Mucosa of descending colon (tissue), 3 donors: ENCODE data around the gene MYH14. TPM values are rescaled to one million over a fixed set of nuclear protein-coding genes. Genes with fewer than 3 reads are reported as not detected.

Experiments
- ATAC-seq: fragments of 200-7000 bp; cut with Tn5 transposase; one replicate; pipeline ENCODE4 v1.9.1; 2020; ENCODE audit warnings: mild to moderate bottlenecking, moderate library complexity
- DNase-seq, 3 donors: peaks; one replicate each; pipeline ENCODE4 v3.0.0-alpha.2; 2020
- H3K36me3 ChIP-seq: fragments of 200-600 bp; one replicate; pipeline ENCODE4 v1.8.0; 2021; ENCODE audit warnings: low read depth, mild to moderate bottlenecking
- H3K4me1 ChIP-seq: fragments of 200-600 bp; one replicate; pipeline ENCODE4 v1.8.0; 2021; ENCODE audit warnings: low read depth, mild to moderate bottlenecking
- H3K4me3 ChIP-seq: fragments of 200-600 bp; one replicate; pipeline ENCODE4 v1.8.0; 2021; ENCODE audit warnings: mild to moderate bottlenecking
- H3K9me3 ChIP-seq: fragments of 200-600 bp; one replicate; pipeline ENCODE4 v1.8.0; 2021; ENCODE audit warnings: mild to moderate bottlenecking
- intact Hi-C, 2 donors: fragments of 100-400 bp; cut with DNase I in 1 of 2; cut with micrococcal nuclease in 1 of 2; formaldehyde crosslinking; loops; one replicate each; pipeline versions ENCODE4 v1.11.0 to v1.11.1; 2022; cut with DNase I, micrococcal nuclease
- total RNA-seq, 3 donors: library from RNA; stranded (reverse); fragmentation: NEBNext Ultra II Directional in 2 of 3; extraction: Animal tissue kit (Norgen Biotek cat#: 25700) in 2 of 3; gene quantifications; one replicate each; pipeline versions ENCODE4 v1.2.1 to v1.2.4, GENCODE V29; 2021 to 2023
- TF ChIP-seq, protein P1 (sequence below): fragments of 200-600 bp; IDR thresholded peaks from one replicate; pipeline ENCODE4 v1.8.0; 2022; ENCODE audit warnings: antibody characterized with exemption, mild to moderate bottlenecking
- donor health status: DM: no; HTN: no; CAD: no; lungs with moderate emphysema.
- donor health status: DM: no; HTN: no; CAD: no.
- donor health status: DM: no; HTN: yes; CAD: no.

The MYH14 gene
- total RNA-seq, 3 donors from 2014 or later: 268 to 606 (median 586) TPM

DNA sequence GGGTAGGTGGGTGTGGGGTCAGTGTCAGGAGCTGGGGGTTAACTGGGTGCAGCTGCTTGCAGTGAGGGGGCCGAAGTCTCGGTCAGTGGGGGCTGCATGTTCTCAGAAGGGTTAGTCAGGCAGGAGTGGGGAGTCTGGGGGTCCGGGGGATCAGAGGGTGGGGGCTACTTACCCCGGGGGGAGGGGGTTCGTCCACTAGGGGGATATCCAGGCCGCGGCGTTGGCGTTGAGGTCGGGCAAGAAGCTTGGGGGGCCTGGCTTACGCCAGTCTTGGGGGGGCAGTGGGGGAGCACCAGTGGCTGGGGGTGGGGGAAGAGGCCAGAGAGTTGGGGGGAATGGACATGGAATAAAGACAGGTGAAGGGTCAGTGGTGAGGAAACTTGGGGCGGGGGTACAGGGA, 116.6 kb downstream of the MYH14 start:
- DNase-seq (peak in 1 of 3 donors; percentile 41), ATAC-seq (no peak)
- no peaks in the 10 kb centered on the region for H3K4me1 ChIP-seq
- H3K9me3 ChIP-seq: no peaks in the 10 kb centered on the region
- no peak overlapping the region for H3K4me3 ChIP-seq
- TF ChIP-seq, protein P1, sequence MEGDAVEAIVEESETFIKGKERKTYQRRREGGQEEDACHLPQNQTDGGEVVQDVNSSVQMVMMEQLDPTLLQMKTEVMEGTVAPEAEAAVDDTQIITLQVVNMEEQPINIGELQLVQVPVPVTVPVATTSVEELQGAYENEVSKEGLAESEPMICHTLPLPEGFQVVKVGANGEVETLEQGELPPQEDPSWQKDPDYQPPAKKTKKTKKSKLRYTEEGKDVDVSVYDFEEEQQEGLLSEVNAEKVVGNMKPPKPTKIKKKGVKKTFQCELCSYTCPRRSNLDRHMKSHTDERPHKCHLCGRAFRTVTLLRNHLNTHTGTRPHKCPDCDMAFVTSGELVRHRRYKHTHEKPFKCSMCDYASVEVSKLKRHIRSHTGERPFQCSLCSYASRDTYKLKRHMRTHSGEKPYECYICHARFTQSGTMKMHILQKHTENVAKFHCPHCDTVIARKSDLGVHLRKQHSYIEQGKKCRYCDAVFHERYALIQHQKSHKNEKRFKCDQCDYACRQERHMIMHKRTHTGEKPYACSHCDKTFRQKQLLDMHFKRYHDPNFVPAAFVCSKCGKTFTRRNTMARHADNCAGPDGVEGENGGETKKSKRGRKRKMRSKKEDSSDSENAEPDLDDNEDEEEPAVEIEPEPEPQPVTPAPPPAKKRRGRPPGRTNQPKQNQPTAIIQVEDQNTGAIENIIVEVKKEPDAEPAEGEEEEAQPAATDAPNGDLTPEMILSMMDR: no peak
- H3K36me3 ChIP-seq: no peaks in the 10 kb centered on the region
- intact Hi-C loops: no loop called here

DNA sequence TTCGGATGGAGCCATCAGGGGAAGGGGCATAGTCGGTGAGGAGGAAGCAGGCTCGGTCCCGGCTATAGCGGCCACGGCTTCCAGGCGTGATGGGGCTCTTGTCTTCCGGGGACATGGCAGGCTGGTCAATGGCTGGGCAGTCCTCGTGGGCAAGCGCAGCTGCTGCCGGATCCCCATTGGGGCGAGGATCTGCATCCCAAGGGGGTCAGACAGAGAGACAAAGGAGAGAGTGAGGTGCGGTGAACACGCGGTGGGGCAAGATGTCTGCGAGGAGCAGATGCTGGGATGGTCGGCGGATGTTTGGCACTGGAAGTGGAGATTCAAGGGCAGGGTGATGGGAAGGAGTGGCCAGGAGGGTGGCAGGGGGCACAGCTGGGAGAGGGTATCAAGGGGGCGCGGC, 117.2 kb downstream of the MYH14 start:
- no peak overlapping the region for H3K4me3 ChIP-seq
- ATAC-seq: no peak
- DNase-seq: peak in 1 of 3 donors; percentile 39
- intact Hi-C loops: no loop called here
- H3K4me1 ChIP-seq: no peaks in the 10 kb centered on the region
- TF ChIP-seq, protein P1: no peak
- H3K36me3 ChIP-seq: no peaks in the 10 kb centered on the region
- H3K9me3 ChIP-seq: no peaks in the 10 kb centered on the region

DNA sequence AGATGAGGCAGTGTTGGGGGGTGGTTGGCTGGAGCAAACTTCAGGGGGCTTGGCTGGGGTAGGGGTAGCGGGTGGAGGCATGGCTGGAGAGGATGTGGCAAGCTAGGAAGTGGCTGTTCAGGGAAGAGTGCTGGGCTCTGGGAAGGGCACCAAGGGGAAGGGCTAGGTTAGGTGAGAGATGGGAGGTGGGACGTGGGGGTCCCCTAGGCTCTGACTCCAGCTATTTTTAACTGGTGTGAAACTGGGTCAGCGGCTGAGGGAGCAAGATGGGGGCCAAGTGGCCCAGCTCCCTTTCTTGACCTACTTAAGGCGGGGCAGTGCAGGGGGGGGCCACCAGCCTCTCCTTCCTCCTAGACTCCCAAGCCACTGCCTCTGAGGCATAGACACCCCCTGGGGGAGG, 118.4 kb downstream of the MYH14 start:
- ATAC-seq: no peak
- Histone ChIP-seq H3K4me1 (no peaks in the 10 kb centered on the region), H3K4me3 (no peak overlapping the region), H3K9me3 (no peaks in the 10 kb centered on the region), H3K36me3 (no peaks in the 10 kb centered on the region)
- DNase-seq: peak in 1 of 3 donors; percentile 26
- TF ChIP-seq, protein P1: no peak
- intact Hi-C loops: no loop called here

DNA sequence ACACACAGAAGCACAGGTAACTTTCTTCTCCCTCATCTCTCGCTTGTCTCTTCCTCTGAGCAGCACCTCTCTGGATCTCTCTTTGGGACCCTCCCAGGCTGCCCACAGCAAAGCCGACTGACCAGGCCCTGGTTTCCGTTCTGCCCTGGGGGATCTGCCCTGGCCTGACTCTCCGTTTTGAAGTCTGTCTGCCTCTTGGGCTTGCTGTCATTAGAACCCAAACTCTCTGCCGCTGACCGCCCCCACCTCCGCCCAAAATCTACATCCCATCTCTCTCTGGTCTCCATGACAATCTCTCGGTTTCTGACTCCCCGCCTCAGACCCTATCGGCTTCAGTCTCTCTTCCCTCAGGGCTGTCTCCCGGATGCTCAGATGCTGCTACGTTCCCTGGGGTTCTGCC, 118.8 kb downstream of the MYH14 start:
- ATAC-seq: no peak
- intact Hi-C loops: no loop called here

DNA sequence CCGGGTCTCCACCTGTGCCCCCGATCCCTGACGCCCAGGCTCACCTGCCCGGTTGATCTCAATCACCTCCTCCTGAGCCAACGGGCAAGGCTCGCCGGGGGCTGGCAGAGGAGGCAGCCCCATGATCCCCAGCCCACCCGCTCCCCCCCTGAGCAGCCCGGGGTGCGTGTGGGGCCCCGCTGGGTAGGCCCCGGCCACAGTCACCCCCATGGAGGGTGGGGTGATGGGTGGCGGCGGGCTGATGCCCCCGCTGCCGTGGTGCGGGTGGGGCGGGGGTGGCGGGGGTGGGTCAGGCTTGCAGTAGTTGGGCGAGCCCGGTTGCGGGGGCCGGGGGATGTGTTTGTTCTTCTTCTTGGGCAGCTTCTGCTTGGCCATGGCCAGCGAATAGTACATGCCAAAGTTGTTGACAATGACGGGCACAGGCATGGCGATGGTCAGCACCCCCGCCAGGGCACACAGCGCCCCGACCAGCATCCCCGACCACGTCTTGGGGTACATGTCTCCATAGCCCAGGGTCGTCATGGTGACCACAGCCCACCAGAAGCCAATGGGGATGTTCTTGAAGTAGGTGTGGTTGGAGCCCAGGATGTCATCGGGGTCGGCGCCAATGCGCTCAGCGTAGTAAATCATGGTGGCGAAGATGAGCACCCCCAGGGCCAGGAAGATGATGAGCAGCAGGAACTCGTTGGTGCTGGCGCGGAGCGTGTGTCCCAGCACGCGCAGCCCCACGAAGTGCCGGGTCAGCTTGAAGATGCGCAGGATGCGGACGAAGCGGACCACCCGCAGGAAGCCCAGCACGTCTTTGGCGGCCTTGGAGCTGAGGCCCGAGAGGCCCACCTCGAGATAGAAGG, 119.7 kb downstream of the MYH14 start:
- Histone ChIP-seq H3K9me3 (no peaks in the 10 kb centered on the region), H3K4me1 (no peaks in the 10 kb centered on the region), H3K36me3 (no peaks in the 10 kb centered on the region), H3K4me3 (no peak overlapping the region)
- intact Hi-C loops: no loop called here
- ATAC-seq: no peak
- TF ChIP-seq, protein P1: no peak
- DNase-seq: peak in 1 of 3 donors; percentile 42

More for the DNA sequence above, 118.8 kb downstream of the MYH14 start:
- Histone ChIP-seq H3K4me1 (no peaks in the 10 kb centered on the region), H3K9me3 (no peaks in the 10 kb centered on the region), H3K36me3 (no peaks in the 10 kb centered on the region), H3K4me3 (no peak overlapping the region)
- DNase-seq: peak in 1 of 3 donors; percentile 30
- TF ChIP-seq, protein P1: no peak
